ENCODE data around the gene MBD3. TPM values are rescaled to one million over a fixed set of nuclear protein-coding genes. Genes with fewer than 3 reads are reported as not detected.
"Not testable (repeated sequence)": the region's sequence is repeated elsewhere in the genome, so short reads cannot be mapped to it uniquely, and the experiment has no call there.

The MBD3 gene
- total RNA-seq, 1 donor from 2014 or later: 75.3 TPM

GRCh38 chr19:1551068-1552040, 41.3 kb downstream of the MBD3 start:
- Histone ChIP-seq H3K27me3 (ENCODE audit: control insufficient read depth, insufficient read depth, low read length) (no peaks in the 10 kb centered on the region), H3K4me3 (ENCODE audit: low read depth, low read length) (no peak overlapping the region), H3K36me3 (ENCODE audit: control insufficient read depth, insufficient read depth, low read length) (no peaks in the 10 kb centered on the region)
- no peak for TF ChIP-seq CTCF (IDR thresholded peaks at IDR 0.05; ENCODE audit: insufficient read depth, low read length, severe bottlenecking)
- FAIRE-seq (no peak), DNase-seq (ENCODE audit: low read depth) (no peak)

- no peak for TF ChIP-seq CTCF (IDR thresholded peaks at IDR 0.05; ENCODE audit: insufficient read depth, low read length, severe bottlenecking)
These were observed 43.2 kb downstream of the MBD3 start for GRCh38 chr19:1549332-1549945.

GRCh38 chr19:1540365-1540925, 52.2 kb downstream of the MBD3 start:
- FAIRE-seq (no peak), DNase-seq (ENCODE audit: low read depth) (no peak)
- Histone ChIP-seq H3K36me3 (ENCODE audit: control insufficient read depth, insufficient read depth, low read length) (no peaks in the 10 kb centered on the region), H3K4me3 (ENCODE audit: low read depth, low read length) (no peak overlapping the region), H3K27me3 (ENCODE audit: control insufficient read depth, insufficient read depth, low read length) (no peaks in the 10 kb centered on the region)
- no peak for TF ChIP-seq CTCF (IDR thresholded peaks at IDR 0.05; ENCODE audit: insufficient read depth, low read length, severe bottlenecking)

More at GRCh38 chr19:1549332-1549945, 43.2 kb downstream of the MBD3 start:
- Histone ChIP-seq H3K27me3 (ENCODE audit: control insufficient read depth, insufficient read depth, low read length) (peaks cover 2% of the 10 kb centered on the region), H3K4me3 (ENCODE audit: low read depth, low read length) (no peak overlapping the region), H3K36me3 (ENCODE audit: control insufficient read depth, insufficient read depth, low read length) (no peaks in the 10 kb centered on the region)
- FAIRE-seq (peak; percentile 88), DNase-seq (ENCODE audit: low read depth) (no peak)

GRCh38 chr19:1539749-1540148, 52.9 kb downstream of the MBD3 start:
- H3K4me3 ChIP-seq (ENCODE audit: low read depth, low read length); FAIRE-seq; DNase-seq (ENCODE audit: low read depth); H3K27me3 ChIP-seq (ENCODE audit: control insufficient read depth, insufficient read depth, low read length); H3K36me3 ChIP-seq (ENCODE audit: control insufficient read depth, insufficient read depth, low read length): not testable (repeated sequence)

- Histone ChIP-seq H3K36me3 (ENCODE audit: control insufficient read depth, insufficient read depth, low read length) (no peaks in the 10 kb centered on the region), H3K27me3 (ENCODE audit: control insufficient read depth, insufficient read depth, low read length) (no peaks in the 10 kb centered on the region), H3K4me3 (ENCODE audit: low read depth, low read length) (no peak overlapping the region)
- FAIRE-seq: no peak
- no peak for TF ChIP-seq CTCF (IDR thresholded peaks at IDR 0.05; ENCODE audit: insufficient read depth, low read length, severe bottlenecking)
- no peak for DNase-seq (ENCODE audit: low read depth)
These were observed 53.7 kb downstream of the MBD3 start for GRCh38 chr19:1538978-1539377.

- not testable (repeated sequence) for FAIRE-seq; DNase-seq (ENCODE audit: low read depth); H3K36me3 ChIP-seq (ENCODE audit: control insufficient read depth, insufficient read depth, low read length); H3K27me3 ChIP-seq (ENCODE audit: control insufficient read depth, insufficient read depth, low read length); H3K4me3 ChIP-seq (ENCODE audit: low read depth, low read length)
These were observed 57.0 kb downstream of the MBD3 start for GRCh38 chr19:1535699-1536098.
